Ishikawa (cell line): ENCODE measurements around the gene CFAP68.
A peak's percentile ranks its signal among the peaks of the same experiment; 100 is the strongest.

Source experiments
- CEBPB ChIP-seq: IDR thresholded peaks from 2 replicates; pipeline ENCODE4 v1.6.1; 2012
- CREB1 ChIP-seq: IDR thresholded peaks from 2 replicates; pipeline ENCODE4 v1.6.1; 2012; ENCODE audit warnings: low read depth
- EGR1 ChIP-seq: IDR thresholded peaks from 2 replicates; pipeline ENCODE4 v1.6.1; 2012
- EP300 ChIP-seq: IDR thresholded peaks from 2 replicates; pipeline ENCODE4 v1.6.1; 2012; ENCODE audit warnings: borderline replicate concordance
- FOXM1 ChIP-seq: IDR thresholded peaks from 2 replicates; pipeline ENCODE4 v1.6.1; 2012; ENCODE audit warnings: low read depth, borderline replicate concordance
- MAX ChIP-seq: IDR thresholded peaks from 2 replicates; pipeline ENCODE4 v1.6.1; 2012
- NFIC ChIP-seq: IDR thresholded peaks from 2 replicates; pipeline ENCODE4 v1.6.1; 2012
- RAD21 ChIP-seq: IDR thresholded peaks from 2 replicates; pipeline ENCODE4 v1.6.1; 2012; ENCODE audit warnings: low read depth
- TAF1 ChIP-seq: IDR thresholded peaks from 2 replicates; pipeline ENCODE4 v1.6.1; 2012; ENCODE audit warnings: low read depth, mild to moderate bottlenecking
- TCF12 ChIP-seq: IDR thresholded peaks from 2 replicates; pipeline ENCODE4 v1.6.1; 2012; ENCODE audit warnings: low read depth
- TEAD4 ChIP-seq: IDR thresholded peaks from 2 replicates; pipeline ENCODE4 v1.6.1; 2012
- YY1 ChIP-seq: IDR thresholded peaks from 2 replicates; pipeline ENCODE4 v1.6.1; 2012; ENCODE audit warnings: low read depth
- ZBTB7A ChIP-seq: IDR thresholded peaks from 2 replicates; pipeline ENCODE4 v1.6.1; 2012; ENCODE audit warnings: low read depth
- TF ChIP-seq, protein P1 (sequence below): IDR thresholded peaks from 2 replicates; pipeline ENCODE4 v1.6.1; 2012; ENCODE audit warnings: low read depth, mild to moderate bottlenecking
- TF ChIP-seq, protein P2 (sequence below): IDR thresholded peaks from 2 replicates; pipeline ENCODE4 v1.6.1; 2012

Gene CFAP68

DNA sequence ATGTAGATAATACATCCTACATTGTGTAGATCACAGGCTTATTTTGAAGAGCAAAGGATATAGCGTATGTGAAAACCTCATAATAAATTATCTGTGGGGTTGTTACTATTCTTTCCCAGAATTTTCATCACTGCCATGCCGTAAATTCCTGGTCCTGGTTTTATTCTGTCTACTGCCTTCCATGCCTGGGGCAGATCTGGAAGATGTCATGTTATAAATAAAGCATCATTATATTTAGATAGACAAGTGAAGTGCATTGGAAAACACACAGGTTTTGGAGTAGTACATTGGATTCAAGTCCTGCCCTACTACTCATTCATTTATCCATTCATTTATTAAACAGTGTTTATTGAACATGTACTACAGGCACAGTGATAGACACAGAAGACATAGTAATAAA, 41.6 kb downstream of the CFAP68 start:
- no peak for TF ChIP-seq YY1

DNA sequence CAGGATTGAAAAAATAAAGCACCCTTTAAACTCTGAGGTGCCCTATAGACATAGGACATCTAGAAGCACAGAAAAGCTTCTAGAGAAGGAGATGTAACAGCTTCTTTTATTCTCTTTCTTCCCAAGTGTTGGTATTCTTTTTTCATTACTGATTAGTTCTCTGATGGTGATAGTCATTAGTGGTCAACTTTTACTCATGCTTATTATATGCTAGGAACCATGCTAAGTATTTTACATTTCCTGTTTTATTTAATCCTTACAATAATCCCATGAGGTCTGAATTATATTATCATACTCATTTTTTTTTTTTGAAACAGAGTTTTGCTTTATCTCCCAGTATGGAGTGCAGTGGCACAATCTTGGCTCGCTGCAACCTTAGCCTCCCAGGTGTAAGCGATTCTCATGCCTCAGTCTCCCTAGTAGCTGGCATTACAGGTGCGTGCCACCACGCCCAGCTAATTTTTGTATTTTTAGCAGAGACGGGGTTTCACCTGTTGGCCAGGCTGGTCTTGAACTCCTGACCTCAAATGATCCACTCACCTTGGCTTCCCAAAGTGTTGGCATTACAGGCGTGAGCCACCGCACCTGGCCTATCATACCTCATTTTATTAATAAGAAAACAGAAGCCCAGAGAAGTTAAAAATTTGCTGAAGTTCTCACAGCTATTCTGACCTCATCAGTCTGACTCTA, 42.3 kb downstream of the CFAP68 start:
- TF ChIP-seq, protein P1, sequence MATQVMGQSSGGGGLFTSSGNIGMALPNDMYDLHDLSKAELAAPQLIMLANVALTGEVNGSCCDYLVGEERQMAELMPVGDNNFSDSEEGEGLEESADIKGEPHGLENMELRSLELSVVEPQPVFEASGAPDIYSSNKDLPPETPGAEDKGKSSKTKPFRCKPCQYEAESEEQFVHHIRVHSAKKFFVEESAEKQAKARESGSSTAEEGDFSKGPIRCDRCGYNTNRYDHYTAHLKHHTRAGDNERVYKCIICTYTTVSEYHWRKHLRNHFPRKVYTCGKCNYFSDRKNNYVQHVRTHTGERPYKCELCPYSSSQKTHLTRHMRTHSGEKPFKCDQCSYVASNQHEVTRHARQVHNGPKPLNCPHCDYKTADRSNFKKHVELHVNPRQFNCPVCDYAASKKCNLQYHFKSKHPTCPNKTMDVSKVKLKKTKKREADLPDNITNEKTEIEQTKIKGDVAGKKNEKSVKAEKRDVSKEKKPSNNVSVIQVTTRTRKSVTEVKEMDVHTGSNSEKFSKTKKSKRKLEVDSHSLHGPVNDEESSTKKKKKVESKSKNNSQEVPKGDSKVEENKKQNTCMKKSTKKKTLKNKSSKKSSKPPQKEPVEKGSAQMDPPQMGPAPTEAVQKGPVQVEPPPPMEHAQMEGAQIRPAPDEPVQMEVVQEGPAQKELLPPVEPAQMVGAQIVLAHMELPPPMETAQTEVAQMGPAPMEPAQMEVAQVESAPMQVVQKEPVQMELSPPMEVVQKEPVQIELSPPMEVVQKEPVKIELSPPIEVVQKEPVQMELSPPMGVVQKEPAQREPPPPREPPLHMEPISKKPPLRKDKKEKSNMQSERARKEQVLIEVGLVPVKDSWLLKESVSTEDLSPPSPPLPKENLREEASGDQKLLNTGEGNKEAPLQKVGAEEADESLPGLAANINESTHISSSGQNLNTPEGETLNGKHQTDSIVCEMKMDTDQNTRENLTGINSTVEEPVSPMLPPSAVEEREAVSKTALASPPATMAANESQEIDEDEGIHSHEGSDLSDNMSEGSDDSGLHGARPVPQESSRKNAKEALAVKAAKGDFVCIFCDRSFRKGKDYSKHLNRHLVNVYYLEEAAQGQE: no peak
- TF ChIP-seq, protein P2, sequence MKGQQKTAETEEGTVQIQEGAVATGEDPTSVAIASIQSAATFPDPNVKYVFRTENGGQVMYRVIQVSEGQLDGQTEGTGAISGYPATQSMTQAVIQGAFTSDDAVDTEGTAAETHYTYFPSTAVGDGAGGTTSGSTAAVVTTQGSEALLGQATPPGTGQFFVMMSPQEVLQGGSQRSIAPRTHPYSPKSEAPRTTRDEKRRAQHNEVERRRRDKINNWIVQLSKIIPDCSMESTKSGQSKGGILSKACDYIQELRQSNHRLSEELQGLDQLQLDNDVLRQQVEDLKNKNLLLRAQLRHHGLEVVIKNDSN: no peak
- TF ChIP-seq RAD21 (no peak), CEBPB (no peak), CREB1 (no peak), NFIC (no peak), MAX (no peak), YY1 (no peak), TCF12 (no peak), EGR1 (no peak), FOXM1 (no peak), TEAD4 (no peak), EP300 (no peak), ZBTB7A (no peak), TAF1 (no peak)

DNA sequence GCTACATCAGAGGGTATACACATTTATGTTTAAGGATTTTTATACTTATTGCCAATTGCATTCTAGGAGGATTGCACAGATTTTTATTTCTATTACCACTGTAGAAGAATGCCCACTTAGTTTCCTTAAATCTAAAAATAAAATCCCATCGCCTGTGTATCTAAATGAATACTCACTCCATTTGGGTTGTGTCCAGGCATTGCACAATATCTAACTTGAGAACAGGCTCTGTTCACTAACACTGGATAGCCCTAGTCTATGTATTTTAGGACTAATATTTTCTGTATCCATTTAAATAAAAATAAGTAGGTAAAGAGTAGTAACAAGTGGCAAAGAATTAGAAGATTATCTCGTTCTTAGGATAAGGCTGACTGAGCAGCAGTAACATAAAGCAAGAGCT, 43.5 kb downstream of the CFAP68 start:
- TF ChIP-seq FOXM1 (no peak), CEBPB (peak; percentile 97), NFIC (0 out of 2 replicates have a peak, but pooled peaks have one; percentile 27), TEAD4 (no peak), RAD21 (no peak)

DNA sequence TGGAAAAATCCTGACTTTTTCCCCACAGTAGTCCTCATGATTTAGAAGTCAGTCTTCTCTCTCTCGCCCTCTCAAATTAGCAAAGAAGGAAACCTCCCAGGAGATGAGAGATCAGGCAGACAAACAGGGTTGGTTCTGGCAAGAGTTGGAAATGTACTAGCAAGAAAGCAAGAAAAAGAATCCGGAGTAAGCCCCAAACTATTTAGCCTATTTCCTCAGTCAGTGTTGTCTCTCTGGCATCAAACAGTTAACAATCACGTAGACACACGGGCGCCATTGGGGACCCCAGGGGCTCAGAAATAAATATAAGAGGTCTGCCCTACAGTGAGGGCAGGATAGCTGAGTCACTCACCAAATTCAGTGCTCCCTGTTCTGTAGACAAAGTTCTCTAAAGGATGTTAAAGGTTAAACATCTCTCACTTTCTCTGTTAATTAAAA, 44.0 kb downstream of the CFAP68 start:
- no peak for TF ChIP-seq FOXM1
- no peak for TF ChIP-seq RAD21
- TF ChIP-seq MAX: no peak
- no peak for TF ChIP-seq EGR1
- no peak for TF ChIP-seq YY1
- no peak for TF ChIP-seq CEBPB
- no peak for TF ChIP-seq EP300
- TF ChIP-seq, protein P2: no peak
- no peak for TF ChIP-seq ZBTB7A
- no peak for TF ChIP-seq CREB1
- no peak for TF ChIP-seq NFIC
- TF ChIP-seq TCF12: no peak
- TF ChIP-seq, protein P1: no peak
- TF ChIP-seq TEAD4: no peak
- TF ChIP-seq TAF1: no peak

GRCh38 chr11:111923951-111924350, 44.6 kb downstream of the CFAP68 start:
- TF ChIP-seq RAD21: no peak
- no peak for TF ChIP-seq CEBPB
- TF ChIP-seq TAF1: no peak
- no peak for TF ChIP-seq NFIC
- TF ChIP-seq TCF12: no peak
- TF ChIP-seq ZBTB7A: no peak
- TF ChIP-seq TEAD4: no peak
- no peak for TF ChIP-seq CREB1
- TF ChIP-seq EGR1: no peak
- TF ChIP-seq, protein P2: no peak
- TF ChIP-seq, protein P1: no peak
- TF ChIP-seq YY1: no peak
- no peak for TF ChIP-seq FOXM1
- TF ChIP-seq MAX: no peak
- TF ChIP-seq EP300: no peak
